Tibial nerve (tissue), 4 donors: ENCODE measurements around the gene PC.

Experiments used
- EP300 ChIP-seq, 2 donors: sonication (generic); formaldehyde crosslinking; IDR thresholded peaks; one replicate each; pipeline ENCODE4 v1.6.1; 2017; ENCODE audit warnings: antibody characterized with exemption in 2 of 2, mild to moderate bottlenecking in 1 of 2
- TF ChIP-seq, protein P1 (sequence below), 5 experiments: fragments of 200-600 bp in 3 of 5; fragments of 450-650 bp in 2 of 5; sonication (generic) in 3 of 5; IDR thresholded peaks; one replicate each; pipeline ENCODE4 v1.5.1; 2016 to 2019; ENCODE audit warnings: antibody characterized with exemption in 5 of 5, mild to moderate bottlenecking in 3 of 5, moderate library complexity in 2 of 5

- TF ChIP-seq, protein P1, sequence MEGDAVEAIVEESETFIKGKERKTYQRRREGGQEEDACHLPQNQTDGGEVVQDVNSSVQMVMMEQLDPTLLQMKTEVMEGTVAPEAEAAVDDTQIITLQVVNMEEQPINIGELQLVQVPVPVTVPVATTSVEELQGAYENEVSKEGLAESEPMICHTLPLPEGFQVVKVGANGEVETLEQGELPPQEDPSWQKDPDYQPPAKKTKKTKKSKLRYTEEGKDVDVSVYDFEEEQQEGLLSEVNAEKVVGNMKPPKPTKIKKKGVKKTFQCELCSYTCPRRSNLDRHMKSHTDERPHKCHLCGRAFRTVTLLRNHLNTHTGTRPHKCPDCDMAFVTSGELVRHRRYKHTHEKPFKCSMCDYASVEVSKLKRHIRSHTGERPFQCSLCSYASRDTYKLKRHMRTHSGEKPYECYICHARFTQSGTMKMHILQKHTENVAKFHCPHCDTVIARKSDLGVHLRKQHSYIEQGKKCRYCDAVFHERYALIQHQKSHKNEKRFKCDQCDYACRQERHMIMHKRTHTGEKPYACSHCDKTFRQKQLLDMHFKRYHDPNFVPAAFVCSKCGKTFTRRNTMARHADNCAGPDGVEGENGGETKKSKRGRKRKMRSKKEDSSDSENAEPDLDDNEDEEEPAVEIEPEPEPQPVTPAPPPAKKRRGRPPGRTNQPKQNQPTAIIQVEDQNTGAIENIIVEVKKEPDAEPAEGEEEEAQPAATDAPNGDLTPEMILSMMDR (IDR thresholded peaks at IDR 0.05): no peak
- no peak for TF ChIP-seq EP300 (IDR thresholded peaks at IDR 0.05)
Observed at GRCh38 chr11:66987924-66988637, 29.9 kb upstream of the PC start.
